HT1080 (cell line): ENCODE measurements around the gene SMYD5. TPM values are rescaled to one million over a fixed set of nuclear protein-coding genes. Genes with fewer than 3 reads are reported as not detected.

Source experiments
- DNase-seq: peaks from one replicate; pipeline ENCODE4 v3.0.0-alpha.2; 2015; ENCODE audit warnings: low read depth
- total RNA-seq: library from RNA; depleted of rRNA; stranded (reverse); fragments of >200 nt; shearing (Covaris generic); gene quantifications from 2 replicates; pipeline ENCODE4 v1.2.3, GENCODE V29; 2014

The SMYD5 gene
- total RNA-seq, 1 experiment from 2014 or later = 44.0 TPM

GRCh38 chr2:73237168-73237567 is 23.1 kb downstream of the SMYD5 start:
- no peak for DNase-seq

GRCh38 chr2:73238149-73238548 is 24.1 kb downstream of the SMYD5 start:
- no peak for DNase-seq

- no peak for DNase-seq
Measured at GRCh38 chr2:73238976-73239375, 24.9 kb downstream of the SMYD5 start.

- DNase-seq = peak; percentile 52
Measured at GRCh38 chr2:73239776-73240175, 25.7 kb downstream of the SMYD5 start.

GRCh38 chr2:73243884-73244570 is 30.0 kb downstream of the SMYD5 start:
- peak; percentile 69 for DNase-seq

GRCh38 chr2:73244580-73244979 is 30.5 kb downstream of the SMYD5 start:
- no peak for DNase-seq

- DNase-seq = no peak
Measured at GRCh38 chr2:73246850-73247249, 32.8 kb downstream of the SMYD5 start.

- DNase-seq = no peak
Measured at GRCh38 chr2:73249636-73250035, 35.6 kb downstream of the SMYD5 start.

- DNase-seq = no peak
Measured at GRCh38 chr2:73250872-73251846, 37.1 kb downstream of the SMYD5 start.

GRCh38 chr2:73252238-73253027 is 38.4 kb downstream of the SMYD5 start:
- no peak for DNase-seq

GRCh38 chr2:73253400-73253799 is 39.4 kb downstream of the SMYD5 start:
- no peak for DNase-seq

- DNase-seq = no peak
Measured at GRCh38 chr2:73253901-73254300, 39.9 kb downstream of the SMYD5 start.

GRCh38 chr2:73254343-73255006 is 40.4 kb downstream of the SMYD5 start:
- DNase-seq = no peak

GRCh38 chr2:73255007-73255644 is 41.1 kb downstream of the SMYD5 start:
- no peak for DNase-seq

GRCh38 chr2:73255907-73256617 is 42.0 kb downstream of the SMYD5 start:
- no peak for DNase-seq

GRCh38 chr2:73256618-73256922 is 42.5 kb downstream of the SMYD5 start:
- no peak for DNase-seq

GRCh38 chr2:73257021-73257420 is 43.0 kb downstream of the SMYD5 start:
- no peak for DNase-seq

- no peak for DNase-seq
Measured at GRCh38 chr2:73257425-73258125, 43.5 kb downstream of the SMYD5 start.

GRCh38 chr2:73258186-73258912 is 44.3 kb downstream of the SMYD5 start:
- DNase-seq = no peak
